Activated CD4-positive, alpha-beta T cell treated with anti-CD3 and anti-CD28 coated beads, Interleukin-2, amount 50 U/mL, for 16 hours (primary cell): ENCODE results near the gene ZNF135.

ENCODE experiments used
- DNase-seq: peaks from one replicate; pipeline ENCODE4 v3.0.0-alpha.2; 2020

ZNF135 gene

GRCh38 chr19:58095328-58095727 is 36.2 kb downstream of the ZNF135 start:
- no peak for DNase-seq

DNA sequence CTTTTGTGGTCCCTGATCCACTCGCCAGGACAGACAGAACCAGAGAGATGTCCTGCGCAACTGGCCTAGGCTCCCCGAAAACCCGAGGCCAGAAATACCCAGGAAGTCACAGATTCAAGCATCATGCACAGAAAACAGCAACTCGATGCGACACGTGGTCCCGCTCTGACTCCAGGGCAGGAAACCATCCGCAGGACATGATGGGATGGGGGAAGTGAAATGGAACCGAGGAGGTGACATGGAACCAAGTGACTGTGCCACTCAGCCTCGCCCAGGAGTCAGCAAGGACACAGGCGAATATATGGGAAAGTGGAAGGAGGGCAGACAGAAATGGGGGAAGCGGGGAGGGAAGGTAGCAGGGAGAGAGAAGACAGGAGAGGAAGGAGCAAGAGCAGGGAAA is 37.8 kb downstream of the ZNF135 start:
- DNase-seq: no peak

- no peak for DNase-seq
These were observed 38.3 kb downstream of the ZNF135 start for GRCh38 chr19:58097349-58097748.

- peak; percentile 85 for DNase-seq
These were observed 38.9 kb downstream of the ZNF135 start, which contains the start of gene ZSCAN18 for GRCh38 chr19:58097781-58098681. TSS of gene ZSCAN18 (minus strand) at chr19:58098231. CDS start at chr19:58090267, 7,964 bp downstream.

DNA sequence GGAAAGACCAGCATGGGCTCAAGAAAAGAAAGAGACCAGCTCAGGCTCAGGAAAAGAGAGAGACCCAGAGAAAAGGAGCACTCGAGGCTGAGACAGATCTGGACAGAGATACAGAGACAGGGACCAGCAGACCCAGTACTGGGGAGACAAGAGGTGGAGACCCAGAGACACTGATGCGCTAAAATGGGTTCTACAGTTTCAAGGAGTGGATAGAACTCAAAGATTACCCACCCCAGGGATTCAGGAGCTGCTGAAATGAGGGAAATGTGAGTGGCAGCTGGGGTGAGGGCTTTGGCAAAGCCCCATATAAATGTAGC is 39.6 kb downstream of the ZNF135 start:
- DNase-seq: no peak

DNA sequence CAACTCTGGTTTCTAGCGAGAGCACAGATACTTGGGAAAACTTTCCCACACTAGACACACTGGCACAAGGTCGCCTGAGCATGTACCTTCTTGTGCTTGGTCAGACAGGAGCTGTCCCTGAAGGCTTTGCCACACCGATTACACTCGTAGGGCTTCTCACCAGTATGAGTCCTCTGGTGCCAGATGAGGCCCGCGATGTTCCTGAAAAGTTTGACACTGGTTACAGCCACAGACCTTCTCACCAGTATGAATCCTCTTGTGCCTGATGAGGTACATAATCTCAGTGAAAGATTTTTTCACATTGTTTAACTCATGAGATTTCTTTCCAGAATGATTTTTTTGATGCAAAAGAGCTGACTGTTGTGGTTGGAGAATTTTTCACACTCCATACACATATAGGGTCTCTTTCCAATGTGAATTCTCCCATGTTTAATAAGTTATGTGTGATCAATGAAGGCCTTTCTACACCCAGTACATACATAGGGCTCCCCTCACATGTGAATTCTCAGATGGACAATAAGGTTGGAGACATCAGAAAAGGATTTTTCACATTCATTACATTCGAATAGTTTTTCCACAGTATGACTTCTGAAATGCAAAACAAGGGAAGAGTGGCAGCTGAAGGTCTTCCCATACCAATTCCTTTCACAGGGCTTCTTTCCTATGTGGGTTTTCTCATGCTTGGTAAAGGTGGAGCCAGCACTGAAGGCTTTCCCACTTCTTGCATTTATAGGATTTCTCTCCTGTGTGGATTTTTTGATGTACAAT is 48.9 kb downstream of the ZNF135 start:
- no peak for DNase-seq

DNA sequence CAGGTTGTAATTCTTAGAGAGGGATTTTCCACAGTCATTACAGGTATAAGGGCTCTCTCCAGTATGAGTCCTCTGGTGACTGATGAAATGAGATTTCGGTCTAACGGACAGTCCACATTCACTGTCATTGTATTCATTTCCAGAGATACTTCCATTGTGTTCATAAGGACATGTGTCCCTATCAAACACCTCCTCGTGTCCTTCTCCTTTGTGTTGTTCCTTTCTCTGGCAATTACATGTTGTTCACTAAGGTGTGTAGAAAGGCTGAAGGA is 49.4 kb downstream of the ZNF135 start:
- DNase-seq: no peak

DNA sequence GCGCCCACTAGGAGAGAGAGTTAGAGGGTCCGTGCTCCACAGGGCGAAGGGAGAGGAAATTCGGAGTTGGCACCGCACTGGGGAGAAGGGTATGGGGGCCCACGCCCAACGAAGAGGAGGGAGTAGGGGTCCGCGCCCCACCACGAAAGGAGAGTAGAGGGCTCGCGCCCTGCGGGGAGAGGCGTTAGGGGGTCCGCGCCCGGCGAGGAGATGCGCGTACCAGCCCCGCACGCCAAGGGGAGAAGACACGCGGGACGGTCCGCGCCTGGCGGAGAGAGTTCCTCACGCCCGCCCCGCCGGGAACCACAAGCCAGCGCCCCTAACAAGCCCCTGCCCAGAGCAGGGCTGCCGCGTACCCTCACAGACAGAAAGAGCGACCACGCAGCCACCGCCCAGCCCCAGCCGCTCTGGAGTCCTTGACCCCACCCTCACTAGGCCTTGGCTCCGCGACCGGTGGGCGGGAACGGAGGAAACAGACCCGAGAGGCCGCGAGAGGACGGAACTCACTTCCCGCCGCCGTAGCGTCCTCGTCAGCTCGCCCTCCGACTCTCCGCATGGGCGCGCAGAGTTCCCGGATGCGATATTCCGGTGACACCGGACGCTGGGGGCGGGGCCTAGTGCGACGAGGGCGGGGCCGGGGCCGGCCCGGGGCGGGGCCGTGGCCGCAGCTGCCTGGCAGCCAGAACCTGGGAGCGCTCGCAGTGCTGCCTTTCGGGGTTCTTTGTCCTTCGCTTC is 58.9 kb downstream of the ZNF135 start:
- DNase-seq: no peak

DNA sequence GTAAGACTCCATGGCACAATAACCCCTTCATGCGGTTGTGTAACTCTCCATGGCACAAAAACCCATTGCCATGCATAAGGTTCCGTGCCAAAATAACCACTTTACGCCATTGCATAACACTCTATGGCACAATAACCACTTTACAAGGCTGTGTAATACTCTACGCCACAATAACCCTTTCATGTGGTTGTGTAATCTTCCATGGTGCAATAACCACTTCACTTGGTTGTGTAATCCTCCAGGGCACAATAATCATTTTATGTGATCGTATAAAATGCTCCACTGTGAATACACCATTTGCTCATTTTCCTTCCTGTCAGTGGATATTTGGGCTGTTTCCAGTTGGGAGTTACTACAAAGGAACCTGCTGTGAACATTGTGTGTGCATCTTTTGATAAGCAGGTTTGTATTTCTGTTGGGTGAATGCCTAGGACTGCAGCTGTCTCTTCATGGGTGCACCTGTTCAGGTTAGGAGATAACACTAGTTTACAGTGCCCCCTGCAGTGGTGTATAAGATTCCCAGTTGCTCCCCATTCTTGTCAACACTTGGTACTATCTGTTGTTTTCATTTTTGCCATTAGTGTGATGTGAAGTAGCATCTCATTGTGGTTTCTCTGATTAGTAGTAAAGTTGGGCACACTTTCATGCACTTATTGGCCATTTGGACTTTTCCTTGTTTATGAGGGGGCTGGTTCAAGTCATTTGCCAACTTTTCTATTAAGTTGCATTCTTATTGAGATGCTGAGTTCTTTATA is 60.1 kb downstream of the ZNF135 start:
- DNase-seq: no peak
